GM19395 (cell line): ENCODE data around the gene DPEP2.
"Not testable (repeated sequence)": the region's sequence is repeated elsewhere in the genome, so short reads cannot be mapped to it uniquely, and the experiment has no call there.

Source experiments
- ATAC-seq: cut with Tn5 transposase; IDR thresholded peaks from one replicate; pipeline ENCODE4 v1.9.1; 2021; ENCODE audit warnings: mild to moderate bottlenecking, moderate library complexity; ENCODE audit not compliant: unreplicated experiment

The DPEP2 gene

GRCh38 chr16:67940446-67941089, 58.7 kb downstream of the DPEP2 start:
- no peak for ATAC-seq

- ATAC-seq = no peak
Measured at GRCh38 chr16:67939507-67940445, 59.5 kb downstream of the DPEP2 start.

- ATAC-seq = not testable (repeated sequence)
Measured at GRCh38 chr16:67937713-67938112, 61.6 kb downstream of the DPEP2 start.
